ENCODE results near the gene C11orf21. TPM values are rescaled to one million over a fixed set of nuclear protein-coding genes. Genes with fewer than 3 reads are reported as not detected.

The C11orf21 gene
- total RNA-seq, 2 experiments from 2014 or later: 28.3 to 49.2 TPM

- peak; percentile 37 for DNase-seq
- no peak overlapping the region for H3K27ac Mint-ChIP-seq
- ATAC-seq: no peak
- H3K9me3 Mint-ChIP-seq (ENCODE audit: low read depth): no peaks in the 10 kb centered on the region
- CTCF ChIA-PET: interaction anchor here (1.0 to 1.3 kb wide), 2 partner anchors 36 to 73 kb away, joined by 3 to 5 read pairs; no protein-coding TSS in a partner anchor
- peak overlapping the region; percentile 27 for H3K4me3 Mint-ChIP-seq
- peaks cover 35% of the 10 kb centered on the region for H3K27me3 Mint-ChIP-seq
- no peaks in the 10 kb centered on the region for H3K36me3 Mint-ChIP-seq
- H3K4me1 Mint-ChIP-seq: peaks cover 30% of the 10 kb centered on the region
Observed at GRCh38 chr11:2267851-2268728, 33.6 kb downstream of the C11orf21 start.

- Mint-ChIP-seq H3K9me3 (ENCODE audit: low read depth) (no peaks in the 10 kb centered on the region), H3K4me1 (peaks cover 30% of the 10 kb centered on the region), H3K4me3 (no peak overlapping the region), H3K27me3 (peaks cover 28% of the 10 kb centered on the region), H3K36me3 (no peaks in the 10 kb centered on the region), H3K27ac (no peak overlapping the region)
- DNase-seq: peak; percentile 39
- CTCF ChIA-PET: interaction anchor here (1.3 kb wide), 1 partner anchor 37 kb away, joined by 5 read pairs; no protein-coding TSS in a partner anchor
- ATAC-seq: no peak
Observed at GRCh38 chr11:2267306-2267850, 34.3 kb downstream of the C11orf21 start.

GRCh38 chr11:2266586-2267305 lies 35.0 kb downstream of the C11orf21 start:
- Mint-ChIP-seq H3K9me3 (ENCODE audit: low read depth) (no peaks in the 10 kb centered on the region), H3K27ac (no peak overlapping the region), H3K36me3 (no peaks in the 10 kb centered on the region), H3K27me3 (peaks cover 22% of the 10 kb centered on the region), H3K4me3 (no peak overlapping the region), H3K4me1 (peaks cover 30% of the 10 kb centered on the region)
- CTCF ChIA-PET: interaction anchor here (1.3 kb wide), 1 partner anchor 38 kb away, joined by 5 read pairs; no protein-coding TSS in a partner anchor
- ATAC-seq (no peak), DNase-seq (peak; percentile 40)

- Mint-ChIP-seq H3K27me3 (peaks cover 17% of the 10 kb centered on the region), H3K27ac (peak overlapping the region; percentile 26), H3K4me1 (peaks cover 30% of the 10 kb centered on the region), H3K9me3 (ENCODE audit: low read depth) (no peaks in the 10 kb centered on the region), H3K4me3 (peak overlapping the region; percentile 12), H3K36me3 (no peaks in the 10 kb centered on the region)
- peak; percentile 40 for DNase-seq
- no peak for ATAC-seq
- CTCF ChIA-PET: interaction anchor here (1.1 kb wide), 1 partner anchor 40 kb away, joined by 3 read pairs; no protein-coding TSS in a partner anchor
Observed at GRCh38 chr11:2265854-2266585, 35.7 kb downstream of the C11orf21 start.

- ATAC-seq (peak; percentile 43), DNase-seq (peak; percentile 53)
- no peaks in the 10 kb centered on the region for H3K9me3 Mint-ChIP-seq (ENCODE audit: low read depth)
- H3K27ac Mint-ChIP-seq: peak overlapping the region; percentile 20
- CTCF ChIA-PET: interaction anchor here (1.1 kb wide), 1 partner anchor 41 kb away, joined by 3 read pairs; no protein-coding TSS in a partner anchor
- peaks cover 13% of the 10 kb centered on the region for H3K27me3 Mint-ChIP-seq
- H3K36me3 Mint-ChIP-seq: no peaks in the 10 kb centered on the region
- H3K4me1 Mint-ChIP-seq: peaks cover 28% of the 10 kb centered on the region
- peak overlapping the region; percentile 12 for H3K4me3 Mint-ChIP-seq
Observed at GRCh38 chr11:2265396-2265795, 36.3 kb downstream of the C11orf21 start.

- H3K36me3 Mint-ChIP-seq: no peaks in the 10 kb centered on the region
- ATAC-seq: no peak
- H3K27me3 Mint-ChIP-seq: peaks cover 12% of the 10 kb centered on the region
- H3K4me1 Mint-ChIP-seq: peaks cover 28% of the 10 kb centered on the region
- H3K27ac Mint-ChIP-seq: no peak overlapping the region
- CTCF ChIA-PET: interaction anchor here (1.2 kb wide), 1 partner anchor 156 kb away, joined by 3 read pairs; no protein-coding TSS in a partner anchor
- H3K9me3 Mint-ChIP-seq (ENCODE audit: low read depth): no peaks in the 10 kb centered on the region
- DNase-seq: peak; percentile 39
- no peak overlapping the region for H3K4me3 Mint-ChIP-seq
Observed at GRCh38 chr11:2264366-2265053, 37.2 kb downstream of the C11orf21 start.

- Mint-ChIP-seq H3K36me3 (no peaks in the 10 kb centered on the region), H3K4me3 (no peak overlapping the region), H3K4me1 (peaks cover 28% of the 10 kb centered on the region), H3K27ac (no peak overlapping the region), H3K9me3 (ENCODE audit: low read depth) (no peaks in the 10 kb centered on the region), H3K27me3 (peaks cover 10% of the 10 kb centered on the region)
- CTCF ChIA-PET: interaction anchor here (1.0 to 1.2 kb wide), 2 partner anchors 15 to 157 kb away, joined by 3 read pairs; no protein-coding TSS in a partner anchor
- ATAC-seq: no peak
- DNase-seq: peak; percentile 36
Observed at GRCh38 chr11:2263724-2264360, 37.9 kb downstream of the C11orf21 start.

- Mint-ChIP-seq H3K4me3 (no peak overlapping the region), H3K27me3 (peaks cover 4% of the 10 kb centered on the region), H3K9me3 (ENCODE audit: low read depth) (no peaks in the 10 kb centered on the region), H3K4me1 (peaks cover 23% of the 10 kb centered on the region), H3K36me3 (no peaks in the 10 kb centered on the region), H3K27ac (no peak overlapping the region)
- ATAC-seq (no peak), DNase-seq (peak; percentile 38)
- CTCF ChIA-PET: interaction anchor here (1.0 to 1.2 kb wide), 2 partner anchors 14 to 158 kb away, joined by 3 read pairs; no protein-coding TSS in a partner anchor
Observed at GRCh38 chr11:2263071-2263565, 38.6 kb downstream of the C11orf21 start.

- H3K27me3 Mint-ChIP-seq: no peaks in the 10 kb centered on the region
- H3K36me3 Mint-ChIP-seq: no peaks in the 10 kb centered on the region
- no peak for ATAC-seq
- peaks cover 20% of the 10 kb centered on the region for H3K4me1 Mint-ChIP-seq
- CTCF ChIA-PET: no interaction called here
- no peak overlapping the region for H3K4me3 Mint-ChIP-seq
- no peaks in the 10 kb centered on the region for H3K9me3 Mint-ChIP-seq (ENCODE audit: low read depth)
- peak; percentile 36 for DNase-seq
- H3K27ac Mint-ChIP-seq: no peak overlapping the region
Observed at GRCh38 chr11:2262301-2263070, 39.2 kb downstream of the C11orf21 start.

- Mint-ChIP-seq H3K27ac (no peak overlapping the region), H3K4me3 (no peak overlapping the region), H3K27me3 (no peaks in the 10 kb centered on the region), H3K36me3 (no peaks in the 10 kb centered on the region), H3K4me1 (peaks cover 15% of the 10 kb centered on the region), H3K9me3 (ENCODE audit: low read depth) (no peaks in the 10 kb centered on the region)
- CTCF ChIA-PET: no interaction called here
- DNase-seq (peak; percentile 30), ATAC-seq (no peak)
Observed at GRCh38 chr11:2261436-2262230, 40.1 kb downstream of the C11orf21 start.
